Neural cell (in vitro differentiated cells): ENCODE data around the gene TFF2.

Experiments
- CTCF ChIP-seq: fragments of 450-650 bp; IDR thresholded peaks from 2 replicates; pipeline ENCODE4 v1.5.1; 2014; ENCODE audit warnings: antibody characterized with exemption, mild to moderate bottlenecking, moderate library complexity; ENCODE audit not compliant: poor library complexity, severe bottlenecking
- SMC3 ChIP-seq: fragments of 450-650 bp; conservative IDR thresholded peaks from 2 replicates; pipeline ENCODE4 v1.6.1; 2014; ENCODE audit warnings: antibody characterized with exemption, mild to moderate bottlenecking, moderate library complexity; ENCODE audit not compliant: poor library complexity

- TF ChIP-seq CTCF (no peak), SMC3 (no peak)
Observed at GRCh38 chr21:42397746-42398394, 47.1 kb upstream of the TFF2 start.
